Loucy (cell line): ENCODE results near the gene TRIM22.

Experiments
- H2AFZ ChIP-seq: fragments of 200-600 bp; sonication (generic); 2 replicates; pipeline ENCODE4 v1.6.0; 2016; ENCODE audit warnings: antibody characterized with exemption, mild to moderate bottlenecking, low read length, moderate library complexity
- H3F3A ChIP-seq: fragments of 200-600 bp; 2 replicates; pipeline ENCODE4 v1.6.0; 2016; ENCODE audit warnings: antibody characterized with exemption, low read depth, mild to moderate bottlenecking
- H3K27me3 ChIP-seq: fragments of 200-600 bp; sonication (generic); 2 replicates; pipeline ENCODE4 v1.6.1; 2014; ENCODE audit warnings: low read length, mild to moderate bottlenecking; ENCODE audit not compliant: insufficient read depth, poor library complexity, severe bottlenecking
- H3K36me3 ChIP-seq: fragments of 200-600 bp; sonication (generic); 2 replicates; pipeline ENCODE4 v1.6.1; 2016; ENCODE audit warnings: low read length; ENCODE audit not compliant: insufficient read depth
- H3K4me1 ChIP-seq: fragments of 200-600 bp; sonication (generic); 2 replicates; pipeline ENCODE4 v1.5.1; 2014; ENCODE audit warnings: low read length, mild to moderate bottlenecking; ENCODE audit not compliant: insufficient read depth, poor library complexity, severe bottlenecking
- H3K4me2 ChIP-seq: fragments of 200-600 bp; sonication (generic); 2 replicates; pipeline ENCODE4 v1.6.0; 2014; ENCODE audit warnings: antibody characterized with exemption, low read length, low read depth, mild to moderate bottlenecking; ENCODE audit not compliant: poor library complexity, severe bottlenecking
- H3K4me3 ChIP-seq: fragments of 200-600 bp; sonication (generic); 2 replicates; pipeline ENCODE4 v1.5.1; 2014; ENCODE audit warnings: low read length, mild to moderate bottlenecking, mixed read lengths; ENCODE audit not compliant: poor library complexity, severe bottlenecking
- H3K79me2 ChIP-seq: fragments of 200-600 bp; sonication (generic); 2 replicates; pipeline ENCODE4 v1.6.1; 2014; ENCODE audit warnings: low read length; ENCODE audit not compliant: insufficient read depth
- H3K9ac ChIP-seq: fragments of 200-600 bp; sonication (generic); 2 replicates; pipeline ENCODE4 v1.6.0; 2014; ENCODE audit warnings: mild to moderate bottlenecking, low read depth, low read length, moderate library complexity; ENCODE audit not compliant: poor library complexity, severe bottlenecking
- H3K9me2 ChIP-seq: fragments of 200-600 bp; sonication (generic); replicated peaks from 2 replicates; pipeline ENCODE4 v1.6.1; 2016; ENCODE audit warnings: low read depth, low read length, mixed read lengths
- H3K9me3 ChIP-seq: fragments of 200-600 bp; sonication (generic); 2 replicates; pipeline ENCODE4 v1.6.1; 2014; ENCODE audit warnings: mild to moderate bottlenecking, antibody characterized with exemption, low read length, low read depth; ENCODE audit not compliant: insufficient read depth
- H4K20me1 ChIP-seq: fragments of 200-600 bp; sonication (generic); 2 replicates; pipeline ENCODE4 v1.6.0; 2014; ENCODE audit warnings: antibody characterized with exemption, low read length, mild to moderate bottlenecking; ENCODE audit not compliant: insufficient read depth, poor library complexity, severe bottlenecking
- EZH2phosphoT487 ChIP-seq: fragments of 200-600 bp; IDR thresholded peaks from 2 replicates; pipeline ENCODE4 v1.6.1; 2018; ENCODE audit warnings: antibody characterized with exemption, mild to moderate bottlenecking, moderate library complexity, borderline replicate concordance
- TF ChIP-seq, protein P1 (sequence below): fragments of 200-600 bp; sonication (generic); conservative IDR thresholded peaks from 2 replicates; pipeline ENCODE4 v1.5.1; 2014; ENCODE audit warnings: mild to moderate bottlenecking, antibody characterized with exemption, low read length

TRIM22 gene

DNA sequence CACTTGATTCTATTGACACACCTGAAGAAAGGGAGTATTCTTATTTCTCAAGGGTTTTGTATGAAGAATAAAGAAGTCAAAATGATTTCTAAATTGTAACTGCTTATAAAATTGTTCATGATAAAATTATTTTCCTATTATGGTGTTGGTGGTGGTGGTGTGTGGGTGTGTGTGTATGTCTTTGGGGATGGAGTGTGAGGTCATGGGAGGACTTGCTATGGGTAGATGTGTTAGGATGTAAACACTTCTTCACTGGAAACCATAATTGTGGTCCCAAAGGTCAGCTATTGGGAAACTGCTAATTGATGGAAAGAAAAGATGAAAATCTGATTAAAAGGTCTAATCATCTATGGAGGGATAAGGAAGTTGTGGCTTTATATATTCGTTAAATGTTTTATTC, 5.1 kb downstream of the TRIM22 start:
- no peaks in the 10 kb centered on the region for H4K20me1 ChIP-seq
- H3K36me3 ChIP-seq: no peaks in the 10 kb centered on the region

DNA sequence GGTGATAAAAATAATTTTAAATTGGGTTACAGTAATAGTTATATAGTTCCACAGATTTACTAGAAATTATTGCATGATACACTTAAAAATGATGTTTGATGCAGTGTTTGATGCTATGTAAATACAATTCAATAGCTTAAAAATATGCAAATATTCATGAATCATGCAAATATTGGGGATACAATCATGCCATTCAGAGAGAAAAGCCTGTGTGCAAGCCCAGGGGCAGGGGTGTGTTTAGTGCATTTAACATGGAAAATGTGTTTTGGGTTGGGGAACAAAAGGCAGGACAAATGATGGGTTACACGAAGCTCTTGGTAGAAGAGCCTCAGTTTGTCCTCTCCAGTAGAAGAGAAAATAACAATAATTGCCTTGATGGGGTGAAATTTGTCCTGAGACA, 6.0 kb downstream of the TRIM22 start:
- no peaks in the 10 kb centered on the region for H3K9me2 ChIP-seq
- no peaks in the 10 kb centered on the region for H3K36me3 ChIP-seq
- no peaks in the 10 kb centered on the region for H3K27me3 ChIP-seq
- no peaks in the 10 kb centered on the region for H4K20me1 ChIP-seq
- H2AFZ ChIP-seq: no peak overlapping the region
- H3K79me2 ChIP-seq: no peaks in the 10 kb centered on the region
- no peak overlapping the region for H3K4me2 ChIP-seq
- TF ChIP-seq, protein P1, sequence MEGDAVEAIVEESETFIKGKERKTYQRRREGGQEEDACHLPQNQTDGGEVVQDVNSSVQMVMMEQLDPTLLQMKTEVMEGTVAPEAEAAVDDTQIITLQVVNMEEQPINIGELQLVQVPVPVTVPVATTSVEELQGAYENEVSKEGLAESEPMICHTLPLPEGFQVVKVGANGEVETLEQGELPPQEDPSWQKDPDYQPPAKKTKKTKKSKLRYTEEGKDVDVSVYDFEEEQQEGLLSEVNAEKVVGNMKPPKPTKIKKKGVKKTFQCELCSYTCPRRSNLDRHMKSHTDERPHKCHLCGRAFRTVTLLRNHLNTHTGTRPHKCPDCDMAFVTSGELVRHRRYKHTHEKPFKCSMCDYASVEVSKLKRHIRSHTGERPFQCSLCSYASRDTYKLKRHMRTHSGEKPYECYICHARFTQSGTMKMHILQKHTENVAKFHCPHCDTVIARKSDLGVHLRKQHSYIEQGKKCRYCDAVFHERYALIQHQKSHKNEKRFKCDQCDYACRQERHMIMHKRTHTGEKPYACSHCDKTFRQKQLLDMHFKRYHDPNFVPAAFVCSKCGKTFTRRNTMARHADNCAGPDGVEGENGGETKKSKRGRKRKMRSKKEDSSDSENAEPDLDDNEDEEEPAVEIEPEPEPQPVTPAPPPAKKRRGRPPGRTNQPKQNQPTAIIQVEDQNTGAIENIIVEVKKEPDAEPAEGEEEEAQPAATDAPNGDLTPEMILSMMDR: no peak
- TF ChIP-seq EZH2phosphoT487: no peak
- no peak overlapping the region for H3K4me3 ChIP-seq
- no peaks in the 10 kb centered on the region for H3F3A ChIP-seq
- H3K9me3 ChIP-seq: no peaks in the 10 kb centered on the region
- H3K9ac ChIP-seq: no peak overlapping the region
- peaks cover 17% of the 10 kb centered on the region for H3K4me1 ChIP-seq

More for the DNA sequence above, 5.1 kb downstream of the TRIM22 start:
- Histone ChIP-seq H2AFZ (no peak overlapping the region), H3K9ac (no peak overlapping the region), H3K79me2 (no peaks in the 10 kb centered on the region), H3K9me3 (no peaks in the 10 kb centered on the region), H3K4me2 (no peak overlapping the region), H3K9me2 (no peaks in the 10 kb centered on the region), H3K27me3 (no peaks in the 10 kb centered on the region), H3F3A (no peaks in the 10 kb centered on the region), H3K4me1 (peaks cover 19% of the 10 kb centered on the region), H3K4me3 (no peak overlapping the region)
- TF ChIP-seq, protein P1: no peak
- TF ChIP-seq EZH2phosphoT487: no peak

DNA sequence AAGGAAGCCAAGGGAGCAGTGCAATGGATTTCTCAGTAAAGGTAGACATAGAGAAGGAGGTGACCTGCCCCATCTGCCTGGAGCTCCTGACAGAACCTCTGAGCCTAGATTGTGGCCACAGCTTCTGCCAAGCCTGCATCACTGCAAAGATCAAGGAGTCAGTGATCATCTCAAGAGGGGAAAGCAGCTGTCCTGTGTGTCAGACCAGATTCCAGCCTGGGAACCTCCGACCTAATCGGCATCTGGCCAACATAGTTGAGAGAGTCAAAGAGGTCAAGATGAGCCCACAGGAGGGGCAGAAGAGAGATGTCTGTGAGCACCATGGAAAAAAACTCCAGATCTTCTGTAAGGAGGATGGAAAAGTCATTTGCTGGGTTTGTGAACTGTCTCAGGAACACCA, 6.6 kb downstream of the TRIM22 start:
- TF ChIP-seq, protein P1: no peak
- no peak for TF ChIP-seq EZH2phosphoT487
- H3K36me3 ChIP-seq: no peaks in the 10 kb centered on the region
- no peak overlapping the region for H3K4me3 ChIP-seq
- no peak overlapping the region for H2AFZ ChIP-seq
- H4K20me1 ChIP-seq: no peaks in the 10 kb centered on the region
- H3K4me2 ChIP-seq: no peak overlapping the region
- no peaks in the 10 kb centered on the region for H3K9me3 ChIP-seq
- H3F3A ChIP-seq: no peaks in the 10 kb centered on the region
- H3K27me3 ChIP-seq: no peaks in the 10 kb centered on the region
- H3K9me2 ChIP-seq: no peaks in the 10 kb centered on the region
- peaks cover 12% of the 10 kb centered on the region for H3K4me1 ChIP-seq
- no peaks in the 10 kb centered on the region for H3K79me2 ChIP-seq
- H3K9ac ChIP-seq: no peak overlapping the region
